ENCODE measurements around the gene PLEKHA6.

Gene PLEKHA6

DNA sequence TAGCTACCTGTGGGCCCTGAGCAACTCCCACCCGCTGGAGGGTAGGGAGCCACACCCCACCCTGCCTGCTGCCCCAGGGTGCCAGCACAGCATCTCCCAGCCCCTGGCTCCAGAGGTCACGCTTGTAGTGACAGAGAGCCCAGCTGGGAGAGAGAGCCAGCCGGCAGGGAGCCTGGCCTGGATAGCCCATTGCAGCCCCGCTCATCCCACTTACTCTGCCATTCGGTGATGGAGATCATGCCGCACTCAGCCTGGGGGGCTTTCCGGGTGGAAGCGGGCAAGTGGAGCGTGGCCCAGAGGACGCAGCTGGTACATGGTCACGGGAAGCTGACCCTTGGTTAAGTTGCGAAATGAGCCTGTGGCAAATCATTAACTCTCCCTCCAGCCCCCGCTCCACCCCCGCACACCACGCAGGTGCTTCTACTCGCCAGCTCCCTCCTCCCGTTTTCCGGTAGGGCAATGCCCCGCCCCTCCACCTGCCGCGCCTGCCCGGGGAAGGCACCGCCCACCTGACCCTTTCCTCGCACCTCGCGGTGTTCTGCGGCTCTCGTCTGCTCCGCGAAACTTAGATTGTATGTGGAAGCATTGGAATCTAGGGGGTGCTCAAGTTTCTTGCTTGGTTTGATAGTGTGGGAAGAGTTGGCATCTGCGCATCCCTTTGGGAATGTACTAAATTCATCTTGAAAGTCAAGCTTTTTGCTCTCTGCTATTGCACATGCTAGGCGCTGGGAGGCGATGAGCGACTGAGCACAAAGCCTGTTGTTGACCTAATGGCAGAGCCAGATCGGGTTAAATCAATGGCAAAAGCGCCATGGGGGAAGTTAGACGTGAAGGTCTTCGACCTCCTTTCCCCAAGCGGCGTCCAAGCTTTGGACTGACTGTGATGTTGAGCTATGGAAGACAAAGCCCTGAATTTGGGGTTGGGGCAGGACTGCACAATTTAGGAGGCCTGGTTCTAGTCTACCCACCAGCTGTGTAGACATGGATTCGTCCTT is 145.8 kb downstream of the PLEKHA6 start, which contains the start of gene GOLT1A:
Gene GOLT1A, minus strand, starts transcription at position 321 of the 995 bp plus-strand sequence. Its CDS starts 82 bp downstream, at position 239.
- Histone ChIP-seq H3K27me3 (ENCODE audit: insufficient read depth, low read length, poor library complexity) (no peaks in the 10 kb centered on the region), H3K4me3 (ENCODE audit: low read length) (no peak within 1 kb of the TSS), H2AK5ac (ENCODE audit: low read length) (no peak within 1 kb of the TSS), H2BK5ac (ENCODE audit: low read length) (no peak within 1 kb of the TSS), H2BK120ac (ENCODE audit: low read depth, low read length) (no peak within 1 kb of the TSS), H3K23ac (ENCODE audit: low read length) (no peak within 1 kb of the TSS), H2BK15ac (replicated peaks; ENCODE audit: low read depth) (no peak within 1 kb of the TSS), H3K4me2 (ENCODE audit: low read length) (peak within 1 kb of the TSS; percentile 70), H3K36me3 (ENCODE audit: control insufficient read depth, insufficient read depth, low read length) (no peaks in the 10 kb centered on the region), H3K4ac (ENCODE audit: low read depth, low read length) (no peak within 1 kb of the TSS), H3K18ac (ENCODE audit: low read length) (no peak within 1 kb of the TSS), H3K9ac (ENCODE audit: low read length) (no peak within 1 kb of the TSS), H3K79me2 (ENCODE audit: control insufficient read depth, insufficient read depth, low read length) (no peaks in the 10 kb centered on the region), H3K27ac (ENCODE audit: low read depth, low read length) (no peak within 1 kb of the TSS), H4K5ac (ENCODE audit: low read length) (no peak within 1 kb of the TSS), H4K8ac (ENCODE audit: low read depth, low read length) (no peak within 1 kb of the TSS), H3K4me1 (ENCODE audit: control insufficient read depth, low read depth, low read length) (no peaks in the 10 kb centered on the region), H3K56ac (ENCODE audit: low read length) (peak within 1 kb of the TSS; percentile 9), H3K79me1 (ENCODE audit: low read length) (no peaks in the 10 kb centered on the region)
- DNase-seq: peak; percentile 93
- WGBS (ENCODE audit: extremely low coverage, insufficient coverage, low lambda C conversion rate): no CpG with 5 or more reads among the region's 41 CpGs

DNA sequence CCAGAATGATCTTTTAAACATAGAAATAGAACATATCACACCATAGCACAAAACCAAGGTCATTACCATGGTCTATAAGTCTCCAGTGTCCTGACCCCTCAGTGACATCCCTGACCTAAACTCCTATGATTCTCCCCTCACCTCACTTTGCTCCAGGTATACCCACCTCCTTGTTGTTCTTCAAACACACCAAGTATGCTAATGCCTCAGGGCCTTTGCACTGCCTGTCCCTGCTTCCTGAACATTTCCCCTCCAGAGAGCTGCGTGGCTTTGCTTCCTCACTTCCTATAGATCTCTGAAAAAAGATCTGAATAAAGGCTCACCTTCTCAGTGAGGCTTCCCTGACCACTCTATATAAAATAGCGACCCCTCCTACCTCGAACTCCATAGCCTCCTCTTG is 147.0 kb downstream of the PLEKHA6 start:
- Histone ChIP-seq H3K27ac (ENCODE audit: low read depth, low read length) (no peak overlapping the region), H3K23ac (ENCODE audit: low read length) (no peak overlapping the region), H3K79me1 (ENCODE audit: low read length) (no peaks in the 10 kb centered on the region), H3K79me2 (ENCODE audit: control insufficient read depth, insufficient read depth, low read length) (no peaks in the 10 kb centered on the region), H3K4ac (ENCODE audit: low read depth, low read length) (no peak overlapping the region), H3K4me3 (ENCODE audit: low read length) (no peak overlapping the region), H4K5ac (ENCODE audit: low read length) (no peak overlapping the region), H3K9ac (ENCODE audit: low read length) (no peak overlapping the region), H2BK120ac (ENCODE audit: low read depth, low read length) (no peak overlapping the region), H3K27me3 (ENCODE audit: insufficient read depth, low read length, poor library complexity) (no peaks in the 10 kb centered on the region), H4K8ac (ENCODE audit: low read depth, low read length) (no peak overlapping the region), H3K18ac (ENCODE audit: low read length) (no peak overlapping the region), H3K4me2 (ENCODE audit: low read length) (no peak overlapping the region), H2BK15ac (replicated peaks; ENCODE audit: low read depth) (no peak overlapping the region), H3K56ac (ENCODE audit: low read length) (no peak overlapping the region), H2BK5ac (ENCODE audit: low read length) (no peak overlapping the region), H3K4me1 (ENCODE audit: control insufficient read depth, low read depth, low read length) (no peaks in the 10 kb centered on the region), H3K36me3 (ENCODE audit: control insufficient read depth, insufficient read depth, low read length) (no peaks in the 10 kb centered on the region), H2AK5ac (ENCODE audit: low read length) (no peak overlapping the region)
- no peak for DNase-seq
- WGBS (ENCODE audit: extremely low coverage, insufficient coverage, low lambda C conversion rate): no CpG with 5 or more reads among the region's 3 CpGs

DNA sequence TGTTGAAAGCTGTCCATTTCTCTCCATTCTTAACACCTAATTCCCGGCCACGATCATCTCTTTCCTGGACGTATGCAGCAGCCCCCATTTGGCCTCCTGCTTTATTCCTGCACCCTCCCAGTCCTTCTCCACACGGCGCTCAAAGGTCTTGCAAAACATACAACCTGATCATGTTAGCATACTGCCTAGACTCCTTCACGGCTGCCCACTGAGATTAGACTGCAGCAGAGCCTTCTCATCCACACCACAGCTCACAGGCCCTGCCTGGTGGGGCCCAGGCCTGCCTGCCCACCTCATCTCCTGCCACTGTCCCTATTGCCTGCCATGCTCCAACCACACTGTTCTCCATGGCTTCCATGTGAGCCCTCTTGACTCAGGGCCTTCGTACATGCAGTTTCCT is 148.7 kb downstream of the PLEKHA6 start:
- no peaks in the 10 kb centered on the region for H3K36me3 ChIP-seq (ENCODE audit: control insufficient read depth, insufficient read depth, low read length)
- H2BK120ac ChIP-seq (ENCODE audit: low read depth, low read length): no peak overlapping the region
- H3K4me1 ChIP-seq (ENCODE audit: control insufficient read depth, low read depth, low read length): no peaks in the 10 kb centered on the region
- H3K9ac ChIP-seq (ENCODE audit: low read length): no peak overlapping the region
- WGBS (ENCODE audit: extremely low coverage, insufficient coverage, low lambda C conversion rate): no CpG with 5 or more reads among the region's 7 CpGs
- no peak for DNase-seq
- H3K23ac ChIP-seq (ENCODE audit: low read length): no peak overlapping the region
- no peak overlapping the region for H3K4ac ChIP-seq (ENCODE audit: low read depth, low read length)
- no peak overlapping the region for H2AK5ac ChIP-seq (ENCODE audit: low read length)
- H3K79me1 ChIP-seq (ENCODE audit: low read length): no peaks in the 10 kb centered on the region
- no peak overlapping the region for H3K18ac ChIP-seq (ENCODE audit: low read length)
- no peak overlapping the region for H4K5ac ChIP-seq (ENCODE audit: low read length)
- no peaks in the 10 kb centered on the region for H3K27me3 ChIP-seq (ENCODE audit: insufficient read depth, low read length, poor library complexity)
- H3K27ac ChIP-seq (ENCODE audit: low read depth, low read length): no peak overlapping the region
- no peak overlapping the region for H4K8ac ChIP-seq (ENCODE audit: low read depth, low read length)
- H3K56ac ChIP-seq (ENCODE audit: low read length): no peak overlapping the region
- no peak overlapping the region for H3K4me2 ChIP-seq (ENCODE audit: low read length)
- no peak overlapping the region for H3K4me3 ChIP-seq (ENCODE audit: low read length)
- no peak overlapping the region for H2BK5ac ChIP-seq (ENCODE audit: low read length)
- H3K79me2 ChIP-seq (ENCODE audit: control insufficient read depth, insufficient read depth, low read length): no peaks in the 10 kb centered on the region
- H2BK15ac ChIP-seq (replicated peaks; ENCODE audit: low read depth): no peak overlapping the region

DNA sequence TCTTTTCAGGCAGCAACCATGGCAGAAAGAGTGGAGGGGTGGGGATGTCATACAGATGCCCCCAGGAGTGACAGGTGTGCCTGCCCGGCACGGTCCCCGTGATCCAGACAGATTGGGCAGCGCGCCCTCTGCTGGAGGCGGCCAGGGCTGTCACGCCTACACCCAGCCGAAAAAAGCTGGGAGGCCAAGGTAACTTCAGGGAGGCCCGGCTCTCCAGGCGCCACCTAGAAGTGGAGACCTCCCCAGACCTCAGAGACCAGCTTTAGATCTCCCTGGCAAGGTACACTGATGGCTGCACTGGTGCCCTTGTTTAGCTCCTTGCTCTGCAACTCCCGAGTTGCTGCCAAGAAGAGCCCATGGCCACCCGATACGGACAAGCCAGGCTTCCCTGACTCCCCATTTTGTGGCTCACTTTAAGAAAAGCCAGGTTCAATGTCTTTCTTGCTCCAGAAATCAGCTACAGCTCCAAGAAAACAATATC is 152.6 kb downstream of the PLEKHA6 start:
- Histone ChIP-seq H3K27me3 (ENCODE audit: insufficient read depth, low read length, poor library complexity) (no peaks in the 10 kb centered on the region), H3K4ac (ENCODE audit: low read depth, low read length) (no peak overlapping the region), H2AK5ac (ENCODE audit: low read length) (no peak overlapping the region), H3K4me2 (ENCODE audit: low read length) (no peak overlapping the region), H3K4me3 (ENCODE audit: low read length) (no peak overlapping the region), H3K23ac (ENCODE audit: low read length) (no peak overlapping the region), H3K56ac (ENCODE audit: low read length) (no peak overlapping the region), H3K27ac (ENCODE audit: low read depth, low read length) (no peak overlapping the region), H3K18ac (ENCODE audit: low read length) (no peak overlapping the region), H4K5ac (ENCODE audit: low read length) (no peak overlapping the region), H3K4me1 (ENCODE audit: control insufficient read depth, low read depth, low read length) (no peaks in the 10 kb centered on the region), H3K9ac (ENCODE audit: low read length) (no peak overlapping the region), H2BK5ac (ENCODE audit: low read length) (no peak overlapping the region), H3K79me1 (ENCODE audit: low read length) (no peaks in the 10 kb centered on the region), H2BK15ac (replicated peaks; ENCODE audit: low read depth) (no peak overlapping the region), H2BK120ac (ENCODE audit: low read depth, low read length) (no peak overlapping the region), H3K36me3 (ENCODE audit: control insufficient read depth, insufficient read depth, low read length) (no peaks in the 10 kb centered on the region), H4K8ac (ENCODE audit: low read depth, low read length) (no peak overlapping the region), H3K79me2 (ENCODE audit: control insufficient read depth, insufficient read depth, low read length) (no peaks in the 10 kb centered on the region)
- no CpG with 5 or more reads among the region's 13 CpGs for WGBS (ENCODE audit: extremely low coverage, insufficient coverage, low lambda C conversion rate)
- DNase-seq: peak; percentile 77

DNA sequence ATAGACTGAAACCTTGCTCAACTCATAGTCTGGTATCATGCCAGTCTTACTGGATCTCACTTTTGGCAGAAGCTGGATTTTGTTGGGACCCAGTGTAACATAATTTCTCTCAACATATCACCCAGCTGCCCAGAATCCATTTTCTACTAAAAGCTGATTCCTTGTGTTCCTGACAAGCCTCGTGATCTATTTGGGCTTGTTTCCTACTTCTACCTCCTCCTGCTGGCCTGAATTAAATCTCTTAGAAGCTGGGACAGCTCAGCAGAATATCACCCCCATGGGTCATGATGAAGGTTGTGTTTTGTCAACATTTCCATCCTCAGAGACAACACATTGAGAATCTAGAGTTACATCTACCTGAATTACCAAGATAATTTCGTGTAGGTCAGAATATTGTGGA is 153.6 kb downstream of the PLEKHA6 start:
- no peak overlapping the region for H3K4me2 ChIP-seq (ENCODE audit: low read length)
- no peak for DNase-seq
- H3K4ac ChIP-seq (ENCODE audit: low read depth, low read length): no peak overlapping the region
- no peak overlapping the region for H2BK15ac ChIP-seq (replicated peaks; ENCODE audit: low read depth)
- H3K56ac ChIP-seq (ENCODE audit: low read length): no peak overlapping the region
- H3K9ac ChIP-seq (ENCODE audit: low read length): no peak overlapping the region
- H2AK5ac ChIP-seq (ENCODE audit: low read length): no peak overlapping the region
- no peak overlapping the region for H3K23ac ChIP-seq (ENCODE audit: low read length)
- no peak overlapping the region for H2BK5ac ChIP-seq (ENCODE audit: low read length)
- no peak overlapping the region for H4K8ac ChIP-seq (ENCODE audit: low read depth, low read length)
- no CpG with 5 or more reads among the region's 2 CpGs for WGBS (ENCODE audit: extremely low coverage, insufficient coverage, low lambda C conversion rate)
- no peak overlapping the region for H3K27ac ChIP-seq (ENCODE audit: low read depth, low read length)
- no peak overlapping the region for H4K5ac ChIP-seq (ENCODE audit: low read length)
- no peak overlapping the region for H3K4me3 ChIP-seq (ENCODE audit: low read length)
- H3K79me1 ChIP-seq (ENCODE audit: low read length): no peaks in the 10 kb centered on the region
- no peak overlapping the region for H3K18ac ChIP-seq (ENCODE audit: low read length)
- no peaks in the 10 kb centered on the region for H3K79me2 ChIP-seq (ENCODE audit: control insufficient read depth, insufficient read depth, low read length)
- H2BK120ac ChIP-seq (ENCODE audit: low read depth, low read length): no peak overlapping the region
- no peaks in the 10 kb centered on the region for H3K36me3 ChIP-seq (ENCODE audit: control insufficient read depth, insufficient read depth, low read length)
- H3K27me3 ChIP-seq (ENCODE audit: insufficient read depth, low read length, poor library complexity): no peaks in the 10 kb centered on the region
- no peaks in the 10 kb centered on the region for H3K4me1 ChIP-seq (ENCODE audit: control insufficient read depth, low read depth, low read length)

Measured in mesendoderm (in vitro differentiated cells).